OCI-LY1 (cell line): ENCODE data around the gene KRTAP10-5.
"Not testable (repeated sequence)": the region's sequence is repeated elsewhere in the genome, so short reads cannot be mapped to it uniquely, and the experiment has no call there.

Source experiments
- H2AFZ ChIP-seq: fragments of 200-600 bp; sonication (generic), shearing (Covaris generic); 2 replicates; pipeline ENCODE4 v1.6.0; 2014; ENCODE audit warnings: antibody characterized with exemption, mild to moderate bottlenecking, low read length
- H3F3A ChIP-seq: fragments of 200-600 bp; sonication (generic), shearing (Covaris generic); 2 replicates; pipeline ENCODE4 v1.6.0; 2014; ENCODE audit warnings: mild to moderate bottlenecking, antibody characterized with exemption, low read length, moderate library complexity; ENCODE audit not compliant: insufficient read depth
- H3K27ac ChIP-seq: fragments of 200-600 bp; sonication (generic); 2 replicates; pipeline ENCODE4 v1.5.1; 2014; ENCODE audit warnings: low read length, mixed run types, mild to moderate bottlenecking, low read depth; ENCODE audit not compliant: poor library complexity, severe bottlenecking
- H3K27me3 ChIP-seq: fragments of 200-600 bp; sonication (generic); 2 replicates; pipeline ENCODE4 v1.6.0; 2014; ENCODE audit warnings: antibody characterized with exemption, mild to moderate bottlenecking, low read length, moderate library complexity; ENCODE audit not compliant: insufficient read depth
- H3K36me3 ChIP-seq: fragments of 200-600 bp; sonication (generic); 2 replicates; pipeline ENCODE4 v1.6.1; 2014; ENCODE audit warnings: mild to moderate bottlenecking, antibody characterized with exemption, low read length, moderate library complexity, mixed read lengths; ENCODE audit not compliant: insufficient read depth
- H3K4me1 ChIP-seq: fragments of 200-600 bp; sonication (generic); 2 replicates; pipeline ENCODE4 v1.5.1; 2014; ENCODE audit warnings: mild to moderate bottlenecking, low read length, moderate library complexity; ENCODE audit not compliant: insufficient read depth, severe bottlenecking
- H3K4me2 ChIP-seq: fragments of 200-600 bp; sonication (generic), shearing (Covaris generic); 2 replicates; pipeline ENCODE4 v1.6.1; 2014; ENCODE audit warnings: low read length
- H3K4me3 ChIP-seq: fragments of 200-600 bp; sonication (generic); 2 replicates; pipeline ENCODE4 v1.5.1; 2014; ENCODE audit warnings: low read length, low read depth, mild to moderate bottlenecking, mixed read lengths; ENCODE audit not compliant: poor library complexity, severe bottlenecking
- H3K79me2 ChIP-seq: fragments of 200-600 bp; shearing (Covaris generic); 2 replicates; pipeline ENCODE4 v1.6.1; 2016; ENCODE audit warnings: mixed run types, low read length, mixed read lengths; ENCODE audit not compliant: insufficient read depth
- H3K9ac ChIP-seq: fragments of 200-600 bp; sonication (generic), shearing (Covaris generic); 2 replicates; pipeline ENCODE4 v1.6.1; 2014; ENCODE audit warnings: mild to moderate bottlenecking, low read length, mixed read lengths
- H3K9me2 ChIP-seq: fragments of 200-600 bp; sonication (generic), shearing (Covaris generic); 2 replicates; pipeline ENCODE4 v1.6.1; 2014; ENCODE audit warnings: low read depth, mild to moderate bottlenecking, low read length, mixed read lengths
- H3K9me3 ChIP-seq: fragments of 200-600 bp; shearing (Covaris generic); 2 replicates; pipeline ENCODE4 v1.6.1; 2014; ENCODE audit warnings: low read length, mixed read lengths
- H4K20me1 ChIP-seq: fragments of 200-600 bp; sonication (generic), shearing (Covaris generic); 2 replicates; pipeline ENCODE4 v1.6.0; 2016; ENCODE audit warnings: mild to moderate bottlenecking, low read length; ENCODE audit not compliant: insufficient read depth
- EZH2 ChIP-seq: fragments of 200-600 bp; sonication (generic), shearing (Covaris generic); IDR thresholded peaks from 2 replicates; pipeline ENCODE4 v1.8.0; 2017; ENCODE audit warnings: borderline replicate concordance, mixed run types, mild to moderate bottlenecking, antibody characterized with exemption, low read length, moderate library complexity, mixed read lengths
- TF ChIP-seq, protein P1 (sequence below): fragments of 200-600 bp; sonication (generic), shearing (Covaris generic); IDR thresholded peaks from 2 replicates; pipeline ENCODE4 v1.5.1; 2017; ENCODE audit warnings: mild to moderate bottlenecking, antibody characterized with exemption, low read length, moderate library complexity, mixed read lengths

Gene KRTAP10-5

DNA sequence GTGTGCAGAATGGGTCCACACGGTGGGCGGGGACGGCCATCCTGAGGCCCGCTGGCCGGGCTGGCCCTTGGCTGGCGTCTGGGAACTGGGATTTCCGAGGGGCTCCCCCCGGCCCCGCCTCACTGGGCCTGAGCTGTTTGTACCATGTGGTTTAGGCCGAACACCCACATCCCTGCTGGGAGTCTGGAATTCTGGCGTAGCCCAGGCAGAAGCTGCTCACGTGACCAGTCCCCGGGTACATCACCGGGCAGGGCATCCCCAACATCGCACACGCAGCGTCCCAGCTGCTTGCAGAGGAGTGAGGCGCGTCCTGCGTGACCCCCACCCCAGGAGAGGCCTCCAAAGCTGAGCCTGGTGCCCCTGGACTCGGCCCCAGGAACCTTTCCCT, 22.1 kb upstream of the KRTAP10-5 start:
- no peaks in the 10 kb centered on the region for H4K20me1 ChIP-seq
- H3K9ac ChIP-seq, result no peak overlapping the region
- H3K27ac ChIP-seq, result no peak overlapping the region
- no peaks in the 10 kb centered on the region for H3F3A ChIP-seq
- no peak overlapping the region for H3K4me2 ChIP-seq
- TF ChIP-seq EZH2, result no peak
- TF ChIP-seq, protein P1, sequence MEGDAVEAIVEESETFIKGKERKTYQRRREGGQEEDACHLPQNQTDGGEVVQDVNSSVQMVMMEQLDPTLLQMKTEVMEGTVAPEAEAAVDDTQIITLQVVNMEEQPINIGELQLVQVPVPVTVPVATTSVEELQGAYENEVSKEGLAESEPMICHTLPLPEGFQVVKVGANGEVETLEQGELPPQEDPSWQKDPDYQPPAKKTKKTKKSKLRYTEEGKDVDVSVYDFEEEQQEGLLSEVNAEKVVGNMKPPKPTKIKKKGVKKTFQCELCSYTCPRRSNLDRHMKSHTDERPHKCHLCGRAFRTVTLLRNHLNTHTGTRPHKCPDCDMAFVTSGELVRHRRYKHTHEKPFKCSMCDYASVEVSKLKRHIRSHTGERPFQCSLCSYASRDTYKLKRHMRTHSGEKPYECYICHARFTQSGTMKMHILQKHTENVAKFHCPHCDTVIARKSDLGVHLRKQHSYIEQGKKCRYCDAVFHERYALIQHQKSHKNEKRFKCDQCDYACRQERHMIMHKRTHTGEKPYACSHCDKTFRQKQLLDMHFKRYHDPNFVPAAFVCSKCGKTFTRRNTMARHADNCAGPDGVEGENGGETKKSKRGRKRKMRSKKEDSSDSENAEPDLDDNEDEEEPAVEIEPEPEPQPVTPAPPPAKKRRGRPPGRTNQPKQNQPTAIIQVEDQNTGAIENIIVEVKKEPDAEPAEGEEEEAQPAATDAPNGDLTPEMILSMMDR, result no peak
- H3K27me3 ChIP-seq, result no peaks in the 10 kb centered on the region
- no peak overlapping the region for H2AFZ ChIP-seq
- H3K9me3 ChIP-seq, result no peaks in the 10 kb centered on the region
- H3K79me2 ChIP-seq, result no peaks in the 10 kb centered on the region
- H3K4me3 ChIP-seq, result no peak overlapping the region
- no peaks in the 10 kb centered on the region for H3K9me2 ChIP-seq
- H3K4me1 ChIP-seq, result no peaks in the 10 kb centered on the region
- H3K36me3 ChIP-seq, result no peaks in the 10 kb centered on the region

DNA sequence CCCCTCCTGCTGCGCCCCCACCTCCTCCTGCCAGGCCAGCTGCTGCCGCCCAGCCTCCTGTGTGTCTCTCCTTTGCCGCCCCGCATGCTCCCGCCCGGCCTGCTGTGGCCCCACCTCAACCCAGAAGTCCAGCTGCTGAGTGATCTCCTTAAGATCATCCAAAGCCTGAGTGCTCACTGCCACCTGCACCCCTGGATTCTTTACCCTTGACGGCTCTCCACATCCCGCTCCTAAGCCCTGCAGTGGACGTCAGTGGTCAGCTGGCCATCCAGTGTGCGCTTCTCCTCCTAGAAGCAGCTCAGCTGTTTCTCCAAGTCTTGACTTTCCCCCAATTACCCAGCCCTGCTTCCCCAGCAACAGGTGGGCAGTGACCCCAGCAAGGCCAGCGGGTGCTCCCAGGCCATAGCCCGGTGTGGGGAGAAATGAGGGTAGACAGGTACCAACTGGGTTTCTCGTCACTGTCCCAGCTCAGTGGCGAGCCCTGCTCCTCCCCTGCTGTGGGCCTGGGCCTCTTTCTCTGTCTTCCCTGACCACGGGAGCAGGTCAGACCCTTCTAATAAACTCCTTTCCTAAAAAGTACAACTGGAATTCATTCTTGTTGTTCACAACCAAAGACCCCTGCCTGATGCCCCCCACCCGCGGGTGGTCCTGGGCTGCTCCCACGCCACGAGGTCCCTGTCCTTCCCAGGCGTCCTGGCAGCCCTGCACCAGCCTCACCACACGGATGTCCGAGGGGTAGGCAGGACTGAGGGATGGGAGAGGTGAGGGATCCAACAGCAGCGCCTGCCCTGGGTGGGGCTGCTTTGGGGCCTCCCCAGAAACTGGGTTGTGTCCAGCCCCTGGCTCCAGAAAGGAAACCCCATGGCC, 21.4 kb upstream of the KRTAP10-5 start:
- H3F3A ChIP-seq, result no peaks in the 10 kb centered on the region
- H3K27me3 ChIP-seq, result no peaks in the 10 kb centered on the region
- H3K9ac ChIP-seq, result no peak overlapping the region
- H2AFZ ChIP-seq, result no peak overlapping the region
- H3K9me3 ChIP-seq, result no peaks in the 10 kb centered on the region
- no peaks in the 10 kb centered on the region for H4K20me1 ChIP-seq
- no peak overlapping the region for H3K4me2 ChIP-seq
- H3K27ac ChIP-seq, result no peak overlapping the region
- no peaks in the 10 kb centered on the region for H3K4me1 ChIP-seq
- no peaks in the 10 kb centered on the region for H3K79me2 ChIP-seq
- H3K4me3 ChIP-seq, result no peak overlapping the region
- no peaks in the 10 kb centered on the region for H3K9me2 ChIP-seq
- no peak for TF ChIP-seq EZH2
- TF ChIP-seq, protein P1, result no peak
- H3K36me3 ChIP-seq, result no peaks in the 10 kb centered on the region

DNA sequence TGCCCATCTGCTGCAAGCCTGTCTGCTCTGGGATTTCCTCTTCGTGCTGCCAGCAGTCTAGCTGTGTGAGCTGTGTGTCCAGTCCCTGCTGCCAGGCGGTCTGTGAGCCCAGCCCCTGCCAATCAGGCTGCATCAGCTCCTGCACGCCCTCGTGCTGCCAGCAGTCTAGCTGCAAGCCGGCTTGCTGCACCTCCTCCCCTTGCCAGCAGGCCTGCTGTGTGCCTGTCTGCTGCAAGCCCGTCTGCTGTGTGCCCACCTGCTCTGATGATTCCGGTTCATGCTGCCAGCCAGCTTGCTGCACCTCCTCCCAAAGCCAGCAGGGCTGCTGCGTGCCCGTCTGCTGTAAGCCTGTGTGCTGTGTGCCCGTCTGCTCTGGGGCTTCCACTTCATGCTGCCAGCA, 20.7 kb upstream of the KRTAP10-5 start:
- not testable (repeated sequence) for H3K9me2 ChIP-seq, H3K79me2 ChIP-seq, H3K27me3 ChIP-seq, H3K4me2 ChIP-seq, H3F3A ChIP-seq, H3K9me3 ChIP-seq, H3K9ac ChIP-seq, H3K4me3 ChIP-seq, H3K27ac ChIP-seq, H2AFZ ChIP-seq, H3K4me1 ChIP-seq, H4K20me1 ChIP-seq, H3K36me3 ChIP-seq

DNA sequence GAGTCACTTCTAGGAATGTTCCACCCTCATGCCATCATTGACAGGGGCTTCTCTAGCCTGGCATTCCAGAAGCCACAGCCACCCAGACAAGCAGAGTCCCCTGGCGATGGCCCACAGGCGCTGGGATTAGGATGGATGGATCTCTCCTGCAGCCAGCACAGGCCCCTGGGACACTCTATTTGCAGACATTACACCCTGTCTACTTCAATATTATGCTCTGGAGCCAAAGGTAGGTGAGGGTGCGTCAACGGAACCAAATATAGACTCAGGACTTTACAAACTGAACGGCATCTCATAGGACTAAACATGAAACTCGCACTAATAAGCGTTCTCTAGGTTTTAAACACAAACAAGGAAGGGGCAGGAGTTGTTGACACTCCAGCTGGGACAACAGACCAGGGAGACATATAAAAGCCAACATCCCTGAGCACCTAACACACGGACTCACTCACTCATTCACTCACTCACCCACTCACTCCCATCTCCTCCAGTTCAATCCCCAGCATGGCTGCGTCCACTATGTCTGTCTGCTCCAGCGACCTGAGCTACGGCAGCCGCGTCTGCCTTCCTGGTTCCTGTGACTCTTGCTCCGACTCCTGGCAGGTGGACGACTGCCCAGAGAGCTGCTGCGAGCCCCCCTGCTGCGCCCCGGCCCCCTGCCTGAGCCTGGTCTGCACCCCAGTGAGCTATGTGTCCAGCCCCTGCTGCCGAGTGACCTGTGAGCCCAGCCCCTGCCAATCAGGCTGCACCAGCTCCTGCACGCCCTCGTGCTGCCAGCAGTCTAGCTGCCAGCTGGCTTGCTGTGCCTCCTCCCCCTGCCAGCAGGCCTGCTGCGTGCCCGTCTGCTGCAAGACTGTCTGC, 19.9 kb upstream of the KRTAP10-5 start, which contains the start of gene KRTAP10-7:
TSS of gene KRTAP10-7 (plus strand) at position 480 of the 861 bp plus-strand sequence. CDS start at position 505, 25 bp downstream.
- not testable (repeated sequence) for H3K4me1 ChIP-seq, H3K9ac ChIP-seq, H2AFZ ChIP-seq, H3K36me3 ChIP-seq, H3F3A ChIP-seq, H3K27me3 ChIP-seq, H3K4me2 ChIP-seq, H3K9me3 ChIP-seq, H3K79me2 ChIP-seq, H3K4me3 ChIP-seq, H3K27ac ChIP-seq, H4K20me1 ChIP-seq, H3K9me2 ChIP-seq
